HL-60 (cell line): ENCODE results near the gene SBNO2.
"Not testable (repeated sequence)": the region's sequence is repeated elsewhere in the genome, so short reads cannot be mapped to it uniquely, and the experiment has no call there.

ENCODE experiments used
- CTCF ChIP-seq: IDR thresholded peaks from one replicate; pipeline ENCODE4 v1.5.1; 2011; ENCODE audit warnings: low read length, control low read depth, inconsistent platforms; ENCODE audit not compliant: insufficient read depth
- POLR2AphosphoS5 ChIP-seq: IDR thresholded peaks from 2 replicates; pipeline ENCODE4 v1.6.1; 2012; ENCODE audit warnings: low read depth
- REST ChIP-seq: IDR thresholded peaks from 2 replicates; pipeline ENCODE4 v1.6.1; 2012; ENCODE audit warnings: low read depth; ENCODE audit not compliant: insufficient replicate concordance

GRCh38 chr19:1129084-1129483 lies 45.0 kb downstream of the SBNO2 start:
- not testable (repeated sequence) for TF ChIP-seq POLR2AphosphoS5, CTCF, REST
